ENCODE data around the gene RBM15.

Gene RBM15

GRCh38 chr1:110340207-110340468 is 961 bp downstream of the RBM15 start:
- no peak for DNase-seq (ENCODE audit: low read depth, low spot score)
- H3K4me3 ChIP-seq, result peak overlapping the region; percentile 96
- H3K9me3 ChIP-seq (ENCODE audit: low read depth, low read length), result peaks cover 4% of the 10 kb centered on the region; the same call in 1 of the 2 replicates
- peak overlapping the region; percentile 98 for H3K9ac ChIP-seq (ENCODE audit: insufficient read length)
- peaks cover 52% of the 10 kb centered on the region for H3K36me3 ChIP-seq (ENCODE audit: insufficient read depth, low read length)
- TF ChIP-seq POLR2AphosphoS5 (IDR thresholded peaks at IDR 0.05; ENCODE audit: borderline replicate concordance, low read depth, low read length) (no peak), FOXP2 (optimal IDR thresholded peaks at IDR 0.05; ENCODE audit: control extremely low read depth, extremely low read length, insufficient read depth) (no peak), EZH2 (IDR thresholded peaks at IDR 0.05) (no peak)
- H3K27ac ChIP-seq, result no peak overlapping the region

- no peak for DNase-seq (ENCODE audit: low read depth, low spot score)
- peaks cover 59% of the 10 kb centered on the region for H3K36me3 ChIP-seq (ENCODE audit: insufficient read depth, low read length)
These were observed 2.1 kb downstream of the RBM15 start for GRCh38 chr1:110341146-110341871.

GRCh38 chr1:110341872-110342331 is 2.7 kb downstream of the RBM15 start:
- Histone ChIP-seq H3K36me3 (ENCODE audit: insufficient read depth, low read length) (peaks cover 65% of the 10 kb centered on the region), H3K4me3 (peak overlapping the region; percentile 96), H3K9ac (ENCODE audit: insufficient read length) (peak overlapping the region; percentile 98), H3K9me3 (ENCODE audit: low read depth, low read length) (no peaks in the 10 kb centered on the region), H3K27ac (no peak overlapping the region)
- no peak for DNase-seq (ENCODE audit: low read depth, low spot score)
- TF ChIP-seq FOXP2 (optimal IDR thresholded peaks at IDR 0.05; ENCODE audit: control extremely low read depth, extremely low read length, insufficient read depth) (no peak), POLR2AphosphoS5 (IDR thresholded peaks at IDR 0.05; ENCODE audit: borderline replicate concordance, low read depth, low read length) (no peak), EZH2 (IDR thresholded peaks at IDR 0.05) (no peak)

More at GRCh38 chr1:110341146-110341871, 2.1 kb downstream of the RBM15 start:
- Histone ChIP-seq H3K9ac (ENCODE audit: insufficient read length) (peak overlapping the region; percentile 98), H3K9me3 (ENCODE audit: low read depth, low read length) (no peaks in the 10 kb centered on the region), H3K4me3 (peak overlapping the region; percentile 96), H3K27ac (no peak overlapping the region)
- no peak for TF ChIP-seq FOXP2 (optimal IDR thresholded peaks at IDR 0.05; ENCODE audit: control extremely low read depth, extremely low read length, insufficient read depth)
- no peak for TF ChIP-seq POLR2AphosphoS5 (IDR thresholded peaks at IDR 0.05; ENCODE audit: borderline replicate concordance, low read depth, low read length)
- no peak for TF ChIP-seq EZH2 (IDR thresholded peaks at IDR 0.05)

- Histone ChIP-seq H3K4me3 (peak overlapping the region; percentile 96), H3K27ac (no peak overlapping the region), H3K36me3 (ENCODE audit: insufficient read depth, low read length) (peaks cover 74% of the 10 kb centered on the region), H3K9me3 (ENCODE audit: low read depth, low read length) (no peaks in the 10 kb centered on the region), H3K9ac (ENCODE audit: insufficient read length) (peak overlapping the region; percentile 98)
- DNase-seq (ENCODE audit: low read depth, low spot score), result no peak
- no peak for TF ChIP-seq FOXP2 (optimal IDR thresholded peaks at IDR 0.05; ENCODE audit: control extremely low read depth, extremely low read length, insufficient read depth)
- TF ChIP-seq POLR2AphosphoS5 (IDR thresholded peaks at IDR 0.05; ENCODE audit: borderline replicate concordance, low read depth, low read length), result no peak
- TF ChIP-seq EZH2 (IDR thresholded peaks at IDR 0.05), result no peak
These were observed 4.1 kb downstream of the RBM15 start for GRCh38 chr1:110343249-110343648.

GRCh38 chr1:110344152-110344551 is 5.0 kb downstream of the RBM15 start:
- TF ChIP-seq EZH2 (IDR thresholded peaks at IDR 0.05) (no peak), POLR2AphosphoS5 (IDR thresholded peaks at IDR 0.05; ENCODE audit: borderline replicate concordance, low read depth, low read length) (no peak), FOXP2 (optimal IDR thresholded peaks at IDR 0.05; ENCODE audit: control extremely low read depth, extremely low read length, insufficient read depth) (no peak)
- Histone ChIP-seq H3K27ac (no peak overlapping the region), H3K36me3 (ENCODE audit: insufficient read depth, low read length) (peaks cover 80% of the 10 kb centered on the region), H3K4me3 (peak overlapping the region; percentile 96), H3K9ac (ENCODE audit: insufficient read length) (peak overlapping the region; percentile 98), H3K9me3 (ENCODE audit: low read depth, low read length) (no peaks in the 10 kb centered on the region)
- DNase-seq (ENCODE audit: low read depth, low spot score), result no peak

GRCh38 chr1:110345480-110345879 is 6.3 kb downstream of the RBM15 start:
- H3K36me3 ChIP-seq (ENCODE audit: insufficient read depth, low read length), result peaks cover 80% of the 10 kb centered on the region
- H3K27ac ChIP-seq, result no peak overlapping the region
- H3K9me3 ChIP-seq (ENCODE audit: low read depth, low read length), result no peaks in the 10 kb centered on the region
- TF ChIP-seq EZH2 (IDR thresholded peaks at IDR 0.05), result no peak
- no peak for TF ChIP-seq FOXP2 (optimal IDR thresholded peaks at IDR 0.05; ENCODE audit: control extremely low read depth, extremely low read length, insufficient read depth)
- no peak for TF ChIP-seq POLR2AphosphoS5 (IDR thresholded peaks at IDR 0.05; ENCODE audit: borderline replicate concordance, low read depth, low read length)
- peak overlapping the region; percentile 96; the same call in 1 of the 2 replicates for H3K4me3 ChIP-seq
- H3K9ac ChIP-seq (ENCODE audit: insufficient read length), result peak overlapping the region; percentile 98
- no peak for DNase-seq (ENCODE audit: low read depth, low spot score)

GRCh38 chr1:110346690-110347089 is 7.5 kb downstream of the RBM15 start:
- no peak for TF ChIP-seq EZH2 (IDR thresholded peaks at IDR 0.05)
- H3K36me3 ChIP-seq (ENCODE audit: insufficient read depth, low read length), result peaks cover 68% of the 10 kb centered on the region
- no peaks in the 10 kb centered on the region for H3K9me3 ChIP-seq (ENCODE audit: low read depth, low read length)
- no peak for DNase-seq (ENCODE audit: low read depth, low spot score)
- no peak overlapping the region for H3K9ac ChIP-seq (ENCODE audit: insufficient read length)
- no peak overlapping the region for H3K4me3 ChIP-seq
- H3K27ac ChIP-seq, result no peak overlapping the region

- Histone ChIP-seq H3K9ac (ENCODE audit: insufficient read length) (no peak overlapping the region), H3K4me3 (no peak overlapping the region), H3K27ac (no peak overlapping the region), H3K36me3 (ENCODE audit: insufficient read depth, low read length) (peaks cover 65% of the 10 kb centered on the region), H3K9me3 (ENCODE audit: low read depth, low read length) (no peaks in the 10 kb centered on the region)
- DNase-seq (ENCODE audit: low read depth, low spot score), result no peak
- TF ChIP-seq POLR2AphosphoS5 (IDR thresholded peaks at IDR 0.05; ENCODE audit: borderline replicate concordance, low read depth, low read length) (no peak), EZH2 (IDR thresholded peaks at IDR 0.05) (no peak), FOXP2 (optimal IDR thresholded peaks at IDR 0.05; ENCODE audit: control extremely low read depth, extremely low read length, insufficient read depth) (no peak)
These were observed 8.2 kb downstream of the RBM15 start for GRCh38 chr1:110347182-110347893.
